Measurements from ENCODE around the gene SH3RF2. TPM values are rescaled to one million over a fixed set of nuclear protein-coding genes. Genes with fewer than 3 reads are reported as not detected.
A peak's percentile ranks its signal among the peaks of the same experiment; 100 is the strongest.
"Not testable (repeated sequence)": the region's sequence is repeated elsewhere in the genome, so short reads cannot be mapped to it uniquely, and the experiment has no call there.

Gene SH3RF2
- total and polyA plus RNA-seq, 4 experiments from 2014 or later, result not detected

- Histone ChIP-seq H3K4me1 (ENCODE audit: insufficient read depth, low read length) (no peaks in the 10 kb centered on the region), H3K4me3 (ENCODE audit: low read length in 2 of 2) (no peak overlapping the region), H3K36me3 (ENCODE audit: insufficient read depth, low read length) (no peaks in the 10 kb centered on the region), H3K27ac (ENCODE audit: low read depth, low read length) (no peak overlapping the region), H3K9me3 (ENCODE audit: control insufficient read depth in 1 of 2, low read length in 2 of 2) (no peaks in the 10 kb centered on the region), H3K27me3 (ENCODE audit: insufficient read depth, low read length) (no peaks in the 10 kb centered on the region)
- POLR2A ChIA-PET (ENCODE audit: partially characterized antibody), result no interaction called here
- no peak overlapping the region for H3K27ac Mint-ChIP-seq
- no peak for DNase-seq
- no peaks in the 10 kb centered on the region for H3K27me3 Mint-ChIP-seq
- H3K36me3 Mint-ChIP-seq, result no peaks in the 10 kb centered on the region
- no peak overlapping the region for H3K4me3 Mint-ChIP-seq
- CTCF ChIA-PET (ENCODE audit: partially characterized antibody), result no interaction called here
- H3K9me3 Mint-ChIP-seq, result peaks cover 0 to 8% (median 1%) of the 10 kb centered on the region in 8 donors
- intact Hi-C loops (cut with micrococcal nuclease), result no loop called here
- H3K4me1 Mint-ChIP-seq, result no peaks in the 10 kb centered on the region
Observed at GRCh38 chr5:146007270-146007669, 70.9 kb downstream of the SH3RF2 start.

DNA sequence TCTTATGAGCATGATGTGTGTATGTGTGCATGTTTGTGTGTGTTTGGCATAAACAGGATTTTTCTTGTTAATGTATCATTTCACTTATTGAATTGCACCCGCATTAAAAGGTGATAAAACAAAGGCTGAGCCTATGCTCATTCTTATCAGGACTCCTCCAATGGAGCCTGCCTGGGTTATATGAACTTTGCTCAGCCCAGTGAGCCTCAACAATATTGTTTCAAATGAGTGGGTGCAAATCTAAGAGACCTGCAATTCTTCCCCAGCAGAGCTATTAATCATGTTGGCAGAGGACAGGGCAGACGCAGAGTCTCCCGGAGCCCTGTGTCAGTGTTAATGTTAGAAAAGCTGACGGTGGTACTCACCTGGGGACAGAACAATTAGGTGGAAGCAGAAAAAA, 71.6 kb downstream of the SH3RF2 start:
- DNase-seq, result no peak
- H3K27me3 Mint-ChIP-seq, result no peaks in the 10 kb centered on the region

DNA sequence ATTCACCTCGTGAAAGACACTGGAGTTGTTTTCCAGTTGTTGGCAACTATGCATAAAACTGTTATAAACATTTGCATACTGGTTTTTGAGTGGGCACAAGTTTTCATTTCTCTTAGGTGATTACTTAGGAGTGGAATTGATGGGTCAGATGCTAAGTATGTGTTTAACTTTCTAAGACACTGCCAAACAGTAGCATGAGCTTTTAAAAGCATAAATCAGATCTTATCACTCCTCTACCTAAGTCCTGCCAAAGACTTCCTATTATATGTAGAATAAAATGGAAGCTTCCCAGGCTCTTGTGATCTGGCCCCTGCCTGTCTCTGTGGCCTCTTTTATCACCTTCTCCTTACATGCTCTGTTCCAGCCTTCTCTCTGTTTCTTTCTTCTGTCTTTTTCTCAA, 72.6 kb downstream of the SH3RF2 start:
- no peaks in the 10 kb centered on the region for H3K36me3 Mint-ChIP-seq
- H3K4me1 Mint-ChIP-seq, result no peaks in the 10 kb centered on the region
- no peaks in the 10 kb centered on the region for H3K27me3 Mint-ChIP-seq
- Histone ChIP-seq H3K36me3 (ENCODE audit: insufficient read depth, low read length) (no peaks in the 10 kb centered on the region), H3K27me3 (ENCODE audit: insufficient read depth, low read length) (no peaks in the 10 kb centered on the region), H3K9me3 (ENCODE audit: control insufficient read depth in 1 of 2, low read length in 2 of 2) (no peaks in the 10 kb centered on the region), H3K27ac (ENCODE audit: low read depth, low read length) (no peak overlapping the region), H3K4me1 (ENCODE audit: insufficient read depth, low read length) (no peaks in the 10 kb centered on the region), H3K4me3 (ENCODE audit: low read length in 2 of 2) (no peak overlapping the region)
- POLR2A ChIA-PET (ENCODE audit: partially characterized antibody), result no interaction called here
- no peak overlapping the region for H3K4me3 Mint-ChIP-seq
- no peak overlapping the region for H3K27ac Mint-ChIP-seq
- DNase-seq, result no peak
- H3K9me3 Mint-ChIP-seq, result peaks cover 0 to 10% (median 1%) of the 10 kb centered on the region in 8 donors
- CTCF ChIA-PET (ENCODE audit: partially characterized antibody), result no interaction called here
- intact Hi-C loops (cut with micrococcal nuclease), result no loop called here

More for the DNA sequence above, 71.6 kb downstream of the SH3RF2 start:
- no peaks in the 10 kb centered on the region for H3K36me3 ChIP-seq (ENCODE audit: insufficient read depth, low read length)
- Mint-ChIP-seq H3K36me3 (no peaks in the 10 kb centered on the region), H3K4me3 (no peak overlapping the region), H3K9me3 (peaks cover 0 to 8% (median 1%) of the 10 kb centered on the region in 8 donors), H3K27ac (no peak overlapping the region), H3K4me1 (no peaks in the 10 kb centered on the region)
- no peak overlapping the region for H3K4me3 ChIP-seq (ENCODE audit: low read length in 2 of 2)
- no peaks in the 10 kb centered on the region for H3K9me3 ChIP-seq (ENCODE audit: control insufficient read depth in 1 of 2, low read length in 2 of 2)
- POLR2A ChIA-PET (ENCODE audit: partially characterized antibody), result no interaction called here
- H3K27me3 ChIP-seq (ENCODE audit: insufficient read depth, low read length), result no peaks in the 10 kb centered on the region
- intact Hi-C loops (cut with micrococcal nuclease), result no loop called here
- H3K4me1 ChIP-seq (ENCODE audit: insufficient read depth, low read length), result no peaks in the 10 kb centered on the region
- H3K27ac ChIP-seq (ENCODE audit: low read depth, low read length), result no peak overlapping the region
- CTCF ChIA-PET (ENCODE audit: partially characterized antibody), result no interaction called here

DNA sequence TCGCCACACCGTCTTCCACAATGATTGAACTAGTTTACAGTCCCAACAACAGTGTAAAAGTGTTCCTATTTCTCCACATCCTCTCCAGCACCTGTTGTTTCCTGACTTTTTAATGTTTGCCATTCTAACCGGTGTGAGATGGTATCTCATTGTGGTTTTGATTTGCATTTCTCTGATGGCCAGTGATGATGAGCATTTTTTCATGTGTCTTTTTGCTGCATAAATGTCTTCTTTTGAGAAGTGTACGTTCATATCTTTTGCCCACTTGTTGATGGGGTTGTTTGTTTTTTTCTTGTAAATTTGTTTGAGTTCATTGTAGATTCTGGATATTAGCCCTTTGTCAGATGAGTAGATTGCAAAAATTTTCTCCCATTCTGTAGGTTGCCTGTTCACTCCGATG, 74.1 kb downstream of the SH3RF2 start:
- CTCF ChIA-PET (ENCODE audit: partially characterized antibody); DNase-seq; H3K9me3 ChIP-seq (ENCODE audit: control insufficient read depth in 1 of 2, low read length in 2 of 2); H3K27ac Mint-ChIP-seq; H3K4me3 Mint-ChIP-seq; POLR2A ChIA-PET (ENCODE audit: partially characterized antibody); H3K4me3 ChIP-seq (ENCODE audit: low read length in 2 of 2); H3K4me1 Mint-ChIP-seq; H3K36me3 ChIP-seq (ENCODE audit: insufficient read depth, low read length); intact Hi-C loops (cut with micrococcal nuclease); H3K27ac ChIP-seq (ENCODE audit: low read depth, low read length); H3K27me3 ChIP-seq (ENCODE audit: insufficient read depth, low read length); H3K4me1 ChIP-seq (ENCODE audit: insufficient read depth, low read length); H3K36me3 Mint-ChIP-seq; H3K27me3 Mint-ChIP-seq: not testable (repeated sequence)
- peaks cover 0 to 10% (median 1%) of the 10 kb centered on the region in 8 donors for H3K9me3 Mint-ChIP-seq

- H3K27me3 ChIP-seq (ENCODE audit: insufficient read depth, low read length), result no peaks in the 10 kb centered on the region
- Mint-ChIP-seq H3K27ac (no peak overlapping the region), H3K36me3 (no peaks in the 10 kb centered on the region), H3K9me3 (peaks cover 0 to 12% (median 1%) of the 10 kb centered on the region in 8 donors), H3K4me1 (no peaks in the 10 kb centered on the region), H3K27me3 (peaks cover 0 to 5% of the 10 kb centered on the region in 2 donors), H3K4me3 (no peak overlapping the region)
- no peaks in the 10 kb centered on the region for H3K9me3 ChIP-seq (ENCODE audit: control insufficient read depth in 1 of 2, low read length in 2 of 2)
- no peaks in the 10 kb centered on the region for H3K4me1 ChIP-seq (ENCODE audit: insufficient read depth, low read length)
- H3K4me3 ChIP-seq (ENCODE audit: low read length in 2 of 2), result no peak overlapping the region
- no peak for DNase-seq
- POLR2A ChIA-PET (ENCODE audit: partially characterized antibody), result no interaction called here
- intact Hi-C loops (cut with micrococcal nuclease), result no loop called here
- CTCF ChIA-PET (ENCODE audit: partially characterized antibody), result no interaction called here
- no peak overlapping the region for H3K27ac ChIP-seq (ENCODE audit: low read depth, low read length)
- no peaks in the 10 kb centered on the region for H3K36me3 ChIP-seq (ENCODE audit: insufficient read depth, low read length)
Observed at GRCh38 chr5:146013761-146014160, 77.4 kb downstream of the SH3RF2 start.

GRCh38 chr5:146015001-146015400, 78.6 kb downstream of the SH3RF2 start:
- H3K27me3 ChIP-seq (ENCODE audit: insufficient read depth, low read length), result no peaks in the 10 kb centered on the region
- H3K36me3 ChIP-seq (ENCODE audit: insufficient read depth, low read length), result no peaks in the 10 kb centered on the region
- CTCF ChIA-PET (ENCODE audit: partially characterized antibody), result no interaction called here
- H3K4me1 Mint-ChIP-seq, result no peaks in the 10 kb centered on the region
- H3K4me3 ChIP-seq (ENCODE audit: low read length in 2 of 2), result no peak overlapping the region
- H3K36me3 Mint-ChIP-seq, result no peaks in the 10 kb centered on the region
- H3K27me3 Mint-ChIP-seq, result peaks cover 0 to 5% of the 10 kb centered on the region in 2 donors
- H3K9me3 ChIP-seq (ENCODE audit: control insufficient read depth in 1 of 2, low read length in 2 of 2), result no peaks in the 10 kb centered on the region
- no peaks in the 10 kb centered on the region for H3K4me1 ChIP-seq (ENCODE audit: insufficient read depth, low read length)
- intact Hi-C loops (cut with micrococcal nuclease), result no loop called here
- peak overlapping the region in 1 of 8 donors; percentile 32 for H3K4me3 Mint-ChIP-seq
- POLR2A ChIA-PET (ENCODE audit: partially characterized antibody), result no interaction called here
- DNase-seq, result no peak
- H3K27ac Mint-ChIP-seq, result no peak overlapping the region
- no peak overlapping the region for H3K27ac ChIP-seq (ENCODE audit: low read depth, low read length)
- peaks cover 0 to 12% (median 0%) of the 10 kb centered on the region in 8 donors for H3K9me3 Mint-ChIP-seq

GRCh38 chr5:146016764-146017484, 80.5 kb downstream of the SH3RF2 start:
- Mint-ChIP-seq H3K27me3 (peaks cover 0 to 5% of the 10 kb centered on the region in 2 donors), H3K27ac (no peak overlapping the region), H3K9me3 (peaks cover 0 to 4% (median 0%) of the 10 kb centered on the region in 8 donors), H3K4me1 (no peaks in the 10 kb centered on the region), H3K4me3 (no peak overlapping the region), H3K36me3 (no peaks in the 10 kb centered on the region)
- Histone ChIP-seq H3K4me1 (ENCODE audit: insufficient read depth, low read length) (no peaks in the 10 kb centered on the region), H3K27me3 (ENCODE audit: insufficient read depth, low read length) (no peaks in the 10 kb centered on the region), H3K36me3 (ENCODE audit: insufficient read depth, low read length) (no peaks in the 10 kb centered on the region), H3K27ac (ENCODE audit: low read depth, low read length) (no peak overlapping the region), H3K9me3 (ENCODE audit: control insufficient read depth in 1 of 2, low read length in 2 of 2) (no peaks in the 10 kb centered on the region), H3K4me3 (ENCODE audit: low read length in 2 of 2) (no peak overlapping the region)
- ChIA-PET CTCF (ENCODE audit: partially characterized antibody) (no interaction called here), POLR2A (ENCODE audit: partially characterized antibody) (no interaction called here)
- DNase-seq, result no peak
- intact Hi-C loops (cut with micrococcal nuclease), result no loop called here
